Measurements from ENCODE around the gene TMEM250.

TMEM250 gene

DNA sequence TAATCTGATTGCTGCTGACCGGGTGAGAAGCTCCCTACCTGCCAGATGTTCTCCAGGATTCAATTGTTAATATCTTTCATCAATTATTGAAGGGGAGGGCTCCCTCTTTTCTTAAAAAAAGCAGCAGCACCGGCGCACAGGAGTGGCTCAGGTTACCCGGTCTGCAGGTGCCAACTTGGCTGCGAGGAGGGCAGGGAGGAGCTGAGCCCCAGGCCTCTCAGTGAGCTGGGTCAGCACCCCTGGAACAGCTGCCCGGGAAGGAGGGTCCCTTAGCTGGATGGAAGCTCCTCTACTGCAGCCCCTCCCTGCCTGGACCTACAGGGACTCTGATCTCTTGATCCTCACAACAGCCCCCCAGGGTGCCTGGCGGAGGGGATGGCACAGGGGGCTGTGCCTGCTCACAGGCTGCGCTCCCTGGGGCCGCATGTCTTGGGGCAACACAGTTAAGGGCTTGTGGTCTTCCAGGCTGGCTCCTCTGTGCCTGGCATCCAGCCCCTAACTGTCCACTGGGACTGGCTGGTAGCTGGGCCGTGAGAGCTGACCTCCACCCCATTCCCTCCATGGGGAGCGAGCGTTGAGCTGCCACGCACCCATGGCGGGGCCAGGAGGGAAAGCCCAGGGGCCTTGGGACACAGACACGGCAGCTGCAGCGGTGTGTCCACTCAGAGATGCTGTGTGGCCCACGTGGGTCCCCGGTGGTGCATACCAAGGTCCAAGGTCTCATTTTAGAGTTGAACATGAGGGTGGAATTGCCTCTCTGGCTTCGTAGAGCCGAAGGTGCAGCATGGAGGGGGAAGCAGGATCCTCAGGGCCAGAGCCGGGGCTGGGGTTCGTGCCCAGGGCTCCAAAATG, 28.6 kb upstream of the TMEM250 start:
- DNase-seq = no peak

DNA sequence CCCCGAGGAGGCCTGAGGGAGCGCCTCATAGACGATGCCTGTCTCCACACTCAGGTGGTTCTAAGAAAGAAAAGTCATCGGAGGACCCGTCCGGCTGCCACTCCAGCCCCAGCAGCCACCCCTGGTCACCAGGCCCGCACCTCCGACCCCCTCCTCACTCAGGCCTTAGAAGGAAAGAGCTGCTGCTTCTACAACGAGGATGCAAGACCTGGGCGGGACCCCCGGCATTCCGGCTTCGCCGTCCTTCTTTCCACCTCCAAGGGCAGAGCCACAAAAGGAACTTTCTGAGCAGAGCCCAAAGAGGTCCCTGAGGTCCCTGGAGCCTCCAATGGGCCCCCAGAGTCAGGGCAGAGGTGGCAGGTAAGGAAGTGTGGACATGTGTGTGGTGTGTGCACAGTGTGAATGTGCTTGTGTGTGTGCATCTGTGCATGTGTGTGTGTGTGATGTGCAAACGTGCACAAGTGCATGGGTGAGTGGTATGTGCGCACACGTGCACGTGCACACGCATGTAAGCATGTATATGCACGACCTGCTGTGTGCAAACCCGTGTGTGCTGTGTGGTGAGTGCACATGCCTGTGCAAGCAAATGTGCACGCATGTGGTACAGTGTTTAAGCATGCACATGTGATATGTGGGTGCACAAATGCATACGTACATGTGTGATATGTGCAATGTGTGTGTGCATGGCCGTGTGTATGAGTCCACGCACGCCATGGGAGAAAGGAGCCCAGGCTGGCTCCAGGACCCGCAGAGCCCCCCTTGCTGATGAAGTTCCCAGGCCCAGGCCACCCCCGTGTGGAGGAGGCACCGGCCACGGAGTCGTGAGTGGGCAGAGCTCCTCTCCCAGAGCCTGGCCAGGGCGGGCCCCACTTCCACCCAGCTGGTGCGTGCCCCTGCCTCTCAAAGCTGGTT, 27.7 kb upstream of the TMEM250 start:
- DNase-seq = no peak

DNA sequence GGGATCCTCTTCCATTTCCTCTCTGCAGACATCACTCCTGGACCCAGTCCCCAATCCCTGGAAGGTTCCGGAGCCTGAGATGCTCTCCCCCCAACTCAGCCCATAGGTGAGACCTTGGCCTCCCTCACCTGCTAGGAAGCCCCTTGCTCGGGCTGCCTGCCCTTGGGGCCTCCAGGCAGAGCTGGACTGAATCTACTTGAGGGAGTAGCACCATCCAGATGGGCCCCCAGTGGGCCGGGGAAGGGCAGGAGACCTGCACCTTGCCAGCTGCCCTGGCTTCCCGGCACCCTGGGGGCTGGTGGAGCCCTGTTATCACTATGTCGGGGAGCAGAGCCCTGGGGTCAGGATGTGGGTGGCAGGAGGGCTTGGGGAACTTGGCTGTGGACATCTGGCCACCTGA, 26.9 kb upstream of the TMEM250 start:
- DNase-seq = no peak

- DNase-seq = no peak
These were observed 25.8 kb upstream of the TMEM250 start for GRCh38 chr9:136144450-136144849.

DNA sequence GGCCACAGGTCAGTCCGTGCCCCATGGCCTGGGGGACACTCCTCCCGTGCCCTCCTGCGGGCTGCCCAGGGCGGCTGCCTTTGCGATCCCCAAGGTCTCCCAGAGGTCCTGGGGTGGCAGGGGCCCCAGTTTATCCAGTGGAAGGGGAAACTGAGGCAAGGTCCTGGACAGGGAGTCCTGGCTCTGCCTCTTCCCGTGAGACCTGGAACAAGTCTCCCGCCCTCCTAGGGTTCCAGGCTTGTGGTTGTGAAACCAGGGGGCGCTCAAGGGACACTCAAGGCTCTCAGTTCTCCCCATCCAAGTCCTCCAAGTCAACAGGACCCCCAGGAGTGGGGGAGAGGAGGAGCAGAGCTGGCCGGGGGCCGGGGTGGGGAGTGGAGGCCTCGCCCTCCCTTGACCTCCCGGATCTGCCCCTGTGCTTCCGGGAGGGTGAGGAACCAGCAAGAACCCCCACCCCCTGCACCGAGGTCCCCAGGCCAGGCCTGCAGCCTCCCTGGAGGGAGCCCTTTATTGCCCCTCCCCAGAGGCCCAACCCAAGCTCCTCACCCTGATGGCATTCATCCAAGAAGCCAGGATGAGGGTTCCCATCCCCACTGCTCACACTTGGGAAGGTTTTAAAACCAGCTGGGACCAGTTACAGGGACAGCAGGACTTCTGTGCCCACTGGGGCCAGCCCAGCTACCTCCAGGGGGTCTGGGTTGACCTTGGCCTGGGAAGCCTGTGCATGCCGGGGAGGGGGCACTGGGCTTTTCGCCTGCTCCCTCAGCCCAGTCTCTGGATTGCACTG, 24.7 kb upstream of the TMEM250 start:
- no peak for DNase-seq

DNA sequence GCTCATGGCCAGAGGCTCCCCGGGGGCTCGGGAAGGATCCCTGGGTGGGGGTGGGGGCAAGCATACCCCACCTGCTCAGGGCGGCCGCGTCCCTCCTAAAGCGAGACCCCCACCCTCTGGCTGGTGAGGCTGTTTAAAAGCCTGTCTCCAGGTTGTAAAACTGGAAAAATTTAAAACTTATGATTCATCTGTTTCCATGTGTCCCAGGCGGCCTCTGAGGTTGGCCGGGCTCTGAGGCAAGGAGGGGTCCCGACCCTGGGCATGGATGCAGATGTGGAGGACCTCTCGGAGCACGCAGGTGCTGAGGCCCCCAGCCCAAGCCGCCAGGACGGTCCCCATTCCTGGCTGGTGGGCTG, 24.2 kb upstream of the TMEM250 start:
- DNase-seq = no peak

- DNase-seq = no peak
These were observed 23.7 kb upstream of the TMEM250 start for GRCh38 chr9:136142414-136142796.

DNA sequence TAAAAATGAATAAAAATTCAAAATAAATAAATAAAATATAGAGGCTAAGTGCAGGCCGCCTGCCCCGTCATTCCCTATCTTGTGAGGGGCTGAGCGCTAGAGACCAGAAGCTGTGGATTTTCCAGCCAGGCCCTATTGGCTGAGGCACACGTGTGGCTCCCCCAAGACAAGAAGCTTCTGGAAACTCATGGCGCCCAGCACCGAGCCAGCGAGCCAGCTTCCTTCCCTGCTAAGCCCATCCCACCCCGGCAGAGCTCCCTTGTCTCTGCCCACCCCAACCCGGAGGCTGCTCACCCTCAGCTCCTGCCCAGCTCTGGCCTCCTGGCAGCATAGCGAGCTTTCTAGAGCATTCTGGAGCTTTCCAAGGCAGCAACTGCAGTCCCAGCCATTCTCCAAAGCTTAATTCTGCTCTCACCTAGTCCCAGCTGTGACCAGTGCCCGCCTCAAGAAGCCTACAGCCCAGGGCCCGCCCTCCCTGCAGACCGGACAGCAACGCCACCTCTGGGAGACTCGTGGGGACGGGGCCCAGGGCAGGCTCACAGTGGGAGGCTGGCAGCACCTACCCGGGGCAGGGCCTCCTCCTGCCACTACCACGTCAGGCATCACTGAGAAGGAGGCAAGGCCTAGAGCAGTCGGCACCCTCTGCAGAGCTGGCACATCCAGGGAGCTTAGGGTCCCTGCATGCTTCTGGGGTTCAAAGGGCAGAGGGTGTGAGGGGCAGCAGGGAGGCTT, 23.2 kb upstream of the TMEM250 start:
- no peak for DNase-seq

DNA sequence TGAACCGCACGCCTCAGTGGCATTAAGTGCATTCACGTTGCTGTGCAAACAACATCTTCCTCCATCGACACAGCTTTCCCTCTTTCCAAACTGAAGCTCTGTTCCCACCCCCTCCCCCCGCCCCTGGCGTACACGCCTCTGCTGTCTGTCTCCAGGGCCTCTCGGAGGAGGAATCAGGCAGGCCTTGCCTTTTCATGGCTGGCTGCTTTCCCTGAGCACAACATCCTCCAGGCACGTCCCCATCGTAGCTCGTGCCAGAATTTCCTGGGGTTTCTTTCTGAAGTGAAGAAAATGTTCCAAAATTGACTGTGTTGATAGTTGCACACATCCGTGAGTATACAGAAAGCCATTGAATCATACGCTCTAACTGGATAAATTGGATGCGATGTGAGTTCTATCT, 22.3 kb upstream of the TMEM250 start:
- DNase-seq = no peak

GRCh38 chr9:136140046-136140445, 21.4 kb upstream of the TMEM250 start:
- no peak for DNase-seq

DNA sequence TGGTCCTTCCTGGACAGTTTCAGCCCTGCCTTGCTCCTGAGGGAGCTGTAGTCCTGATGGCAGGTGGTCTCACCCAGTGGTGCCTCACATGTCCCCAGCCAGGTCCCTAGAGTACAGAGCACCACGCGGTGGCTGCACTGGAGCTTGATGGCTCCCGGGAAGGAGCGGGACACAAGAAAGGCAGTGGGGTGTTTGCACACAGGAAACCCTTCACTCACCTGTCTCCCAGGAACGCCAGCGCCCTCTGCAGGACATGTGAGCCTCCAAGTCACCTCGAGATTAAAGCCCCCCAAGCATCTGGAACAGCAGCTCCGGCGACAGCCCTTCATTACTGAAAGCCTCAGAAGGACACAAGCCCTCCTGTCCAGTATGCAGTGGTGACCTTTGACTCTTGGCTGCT, 19.9 kb upstream of the TMEM250 start:
- no peak for DNase-seq

DNA sequence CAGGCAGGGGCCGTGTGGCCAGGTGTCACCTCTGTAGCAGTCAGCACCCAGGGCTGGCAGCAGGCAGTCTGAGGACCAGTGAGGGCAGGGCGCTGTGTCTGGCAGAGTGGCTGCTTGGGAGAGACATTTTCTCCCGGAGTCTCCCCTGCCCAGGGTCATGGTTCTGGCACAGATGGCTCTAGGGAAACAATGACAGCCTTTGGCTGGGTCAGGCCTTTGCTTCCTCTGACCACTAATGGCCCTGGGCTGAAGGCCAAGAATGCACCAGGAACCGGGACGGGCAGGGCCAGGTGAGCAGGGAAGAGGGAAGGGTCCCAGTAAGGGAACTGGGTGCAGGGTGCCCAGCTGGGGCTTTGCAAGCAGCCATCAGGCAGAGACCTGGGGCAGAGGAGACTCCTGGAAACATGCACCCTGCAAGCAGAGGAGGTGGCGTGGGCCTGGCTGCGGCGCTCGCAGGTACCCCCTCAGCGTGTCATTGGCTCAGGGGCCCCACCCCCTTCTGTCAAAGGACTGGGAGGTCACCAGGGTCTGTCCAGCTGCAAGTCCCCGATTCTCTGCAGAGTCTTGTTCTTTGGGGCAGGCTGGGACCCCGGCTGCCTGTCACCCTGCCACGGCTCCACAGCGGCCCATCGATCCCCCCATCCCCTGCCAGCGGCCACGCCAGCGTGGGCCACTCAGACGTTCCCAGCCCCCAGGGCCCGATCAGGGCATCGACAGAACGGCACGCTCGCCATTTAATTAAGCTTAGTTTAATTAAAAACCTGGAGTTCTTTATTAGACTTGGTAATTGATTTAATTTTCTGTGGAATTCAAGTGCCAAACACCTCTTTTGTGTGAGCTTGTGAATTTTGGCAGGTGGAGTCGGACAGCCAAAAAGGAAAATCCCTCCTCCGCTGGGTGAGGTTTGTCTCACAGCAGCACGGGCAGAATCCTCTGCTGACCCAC, 18.9 kb upstream of the TMEM250 start:
- DNase-seq = no peak

- no peak for DNase-seq
These were observed 17.7 kb upstream of the TMEM250 start for GRCh38 chr9:136136127-136136925.

GRCh38 chr9:136135326-136136126, 16.9 kb upstream of the TMEM250 start:
- DNase-seq = no peak

- no peak for DNase-seq
These were observed 15.3 kb upstream of the TMEM250 start for GRCh38 chr9:136133959-136134484.

GRCh38 chr9:136133191-136133958, 14.7 kb upstream of the TMEM250 start:
- DNase-seq = no peak

DNA sequence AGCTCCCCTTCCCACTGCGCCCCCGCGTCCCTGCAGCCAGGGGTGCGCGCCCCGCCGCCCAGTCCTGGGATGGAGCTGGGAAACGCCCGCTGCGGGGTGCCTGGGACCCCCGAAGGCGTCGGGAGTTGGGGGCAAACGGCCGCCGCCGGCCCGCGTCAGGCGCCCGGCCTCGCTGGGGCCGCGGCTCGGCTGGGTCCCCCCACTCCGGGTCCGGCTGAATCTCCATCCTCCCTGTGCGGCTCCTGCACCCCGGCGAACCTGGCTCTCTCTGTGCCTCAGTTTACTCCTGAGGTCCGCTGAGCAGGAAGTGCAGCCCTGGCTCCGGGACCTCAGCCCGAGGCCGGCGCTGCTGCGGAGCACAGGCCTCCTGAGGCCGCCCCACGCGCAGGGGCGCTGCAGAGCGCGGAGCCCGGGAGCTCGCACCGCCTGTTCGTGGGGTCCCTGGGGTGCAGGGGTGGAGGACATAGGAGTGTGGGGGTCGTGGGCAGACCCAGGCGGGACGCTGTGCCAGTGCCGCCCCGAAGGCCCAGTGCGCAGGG, 13.9 kb upstream of the TMEM250 start:
- DNase-seq = no peak

Measured in NCI-H2081 treated with DMSO at 0.1 percent for 48 hours (cell line).